Hepatocyte (in vitro differentiated cells): Measurements from ENCODE around the gene MIEN1. TPM values are rescaled to one million over a fixed set of nuclear protein-coding genes. Genes with fewer than 3 reads are reported as not detected.

Source experiments
- DNase-seq: peaks from one replicate; pipeline ENCODE4 v3.0.0-alpha.2; 2016; ENCODE audit warnings: low spot score
- H2AFZ ChIP-seq: fragments of 200-600 bp; sonication (generic); 2 replicates; pipeline ENCODE4 v1.6.0; 2016; ENCODE audit warnings: antibody characterized with exemption, mild to moderate bottlenecking
- H3K27ac ChIP-seq: fragments of 200-600 bp; sonication (generic); 2 replicates; pipeline ENCODE4 v1.5.1; 2016; ENCODE audit warnings: mild to moderate bottlenecking
- H3K27me3 ChIP-seq: fragments of 200-600 bp; sonication (generic); 2 replicates; pipeline ENCODE4 v1.6.1; 2016
- H3K36me3 ChIP-seq: fragments of 200-600 bp; sonication (generic); replicated peaks from 2 replicates; pipeline ENCODE4 v1.5.1; 2016; ENCODE audit warnings: low read depth; ENCODE audit not compliant: insufficient read depth
- H3K4me1 ChIP-seq: fragments of 200-600 bp; sonication (generic); 2 replicates; pipeline ENCODE4 v1.5.1; 2016; ENCODE audit warnings: mild to moderate bottlenecking, moderate library complexity; ENCODE audit not compliant: insufficient read depth
- H3K4me2 ChIP-seq: fragments of 200-600 bp; sonication (generic); 2 replicates; pipeline ENCODE4 v1.6.0; 2016
- H3K4me3 ChIP-seq: fragments of 200-600 bp; sonication (generic); 2 replicates; pipeline ENCODE4 v1.5.1; 2016; ENCODE audit warnings: mild to moderate bottlenecking
- H3K79me2 ChIP-seq: fragments of 200-600 bp; sonication (generic); 2 replicates; pipeline ENCODE4 v1.6.0; 2017; ENCODE audit warnings: mild to moderate bottlenecking
- H3K9me2 ChIP-seq: fragments of 200-600 bp; sonication (generic); replicated peaks from 2 replicates; pipeline ENCODE4 v1.6.0; 2017; ENCODE audit warnings: mild to moderate bottlenecking; ENCODE audit not compliant: insufficient read depth
- H3K9me3 ChIP-seq: fragments of 200-600 bp; sonication (generic); 2 replicates; pipeline ENCODE4 v1.5.1; 2016; ENCODE audit warnings: low read depth, mild to moderate bottlenecking
- H4K20me1 ChIP-seq: fragments of 200-600 bp; sonication (generic); 2 replicates; pipeline ENCODE4 v1.6.0; 2016; ENCODE audit warnings: mild to moderate bottlenecking; ENCODE audit not compliant: insufficient read depth, poor library complexity, severe bottlenecking
- CTCF ChIP-seq: fragments of 200-600 bp; sonication (generic); IDR thresholded peaks from 2 replicates; pipeline ENCODE4 v1.5.1; 2016; ENCODE audit warnings: antibody characterized with exemption, mild to moderate bottlenecking; ENCODE audit not compliant: poor library complexity
- EZH2 ChIP-seq: fragments of 200-600 bp; sonication (generic); IDR thresholded peaks from 2 replicates; pipeline ENCODE4 v1.6.1; 2016; ENCODE audit warnings: antibody characterized with exemption, mild to moderate bottlenecking, borderline replicate concordance
- EZH2phosphoT487 ChIP-seq: fragments of 200-600 bp; sonication (generic); IDR thresholded peaks from one replicate; pipeline ENCODE4 v1.6.1; 2018; ENCODE audit warnings: antibody characterized with exemption, mild to moderate bottlenecking, low read depth, moderate library complexity; ENCODE audit not compliant: unreplicated experiment, severe bottlenecking
- WGBS: methylation state at CpG from one replicate; pipeline ENCODE4 v1.1.6; 2016; ENCODE audit warnings: low lambda C conversion rate; ENCODE audit errors: missing lambda C conversion rate; 5-methylcytosine and 5-hydroxymethylcytosine counted together
- polyA plus RNA-seq: library from polyadenylated mRNA; unstranded; fragments of >200 nt; fragmentation: Nextera tagmentation; extraction: Ambion mirVana; gene quantifications from 2 replicates; pipeline ENCODE4 v1.2.1, GENCODE V29; 2016
- total RNA-seq: library from RNA; depleted of rRNA; stranded (reverse); fragments of >200 nt; gene quantifications from 2 replicates; pipeline ENCODE4 v1.2.3, GENCODE V29; 2014

MIEN1 gene
- total and polyA plus RNA-seq, 2 experiments from 2014 or later, result 37.2 to 129 TPM

GRCh38 chr17:39754958-39755553, 24.7 kb upstream of the MIEN1 start:
- peak; percentile 39 for DNase-seq
- no peaks in the 10 kb centered on the region for H3K27me3 ChIP-seq
- no peaks in the 10 kb centered on the region for H3K9me2 ChIP-seq
- H3K4me1 ChIP-seq, result peaks cover 6% of the 10 kb centered on the region
- H3K4me3 ChIP-seq, result peak overlapping the region; percentile 71
- H4K20me1 ChIP-seq, result no peaks in the 10 kb centered on the region
- 41% methylated on average over 14 of the region's 21 CpGs for WGBS
- H3K79me2 ChIP-seq, result no peaks in the 10 kb centered on the region
- H3K36me3 ChIP-seq, result no peaks in the 10 kb centered on the region
- peak overlapping the region; percentile 90 for H3K4me2 ChIP-seq
- TF ChIP-seq CTCF, result no peak
- TF ChIP-seq EZH2phosphoT487, result no peak
- no peak for TF ChIP-seq EZH2
- no peaks in the 10 kb centered on the region for H3K9me3 ChIP-seq
- peak overlapping the region; percentile 96 for H3K27ac ChIP-seq
- peak overlapping the region; percentile 93 for H2AFZ ChIP-seq

GRCh38 chr17:39754161-39754957, 24.0 kb upstream of the MIEN1 start:
- peak; percentile 95 for DNase-seq
- peak overlapping the region; percentile 95 for H2AFZ ChIP-seq
- TF ChIP-seq CTCF (peak; percentile 90), EZH2phosphoT487 (no peak)
- no peaks in the 10 kb centered on the region for H3K9me3 ChIP-seq
- H3K4me1 ChIP-seq, result peaks cover 6% of the 10 kb centered on the region
- H3K36me3 ChIP-seq, result no peaks in the 10 kb centered on the region
- peak overlapping the region; percentile 96 for H3K27ac ChIP-seq
- H3K27me3 ChIP-seq, result no peaks in the 10 kb centered on the region
- no peaks in the 10 kb centered on the region for H3K79me2 ChIP-seq
- under 1% methylated on average over 54 of the region's 91 CpGs for WGBS
- H3K4me2 ChIP-seq, result peak overlapping the region; percentile 90
- no peaks in the 10 kb centered on the region for H4K20me1 ChIP-seq
- H3K9me2 ChIP-seq, result no peaks in the 10 kb centered on the region
- H3K4me3 ChIP-seq, result peak overlapping the region; percentile 71

- 15% methylated on average over 47 of the region's 55 CpGs for WGBS
- H3K27me3 ChIP-seq, result no peaks in the 10 kb centered on the region
- H3K9me2 ChIP-seq, result no peaks in the 10 kb centered on the region
- peak; percentile 79 for DNase-seq
- peak overlapping the region; percentile 90 for H3K4me2 ChIP-seq
- H3K36me3 ChIP-seq, result no peaks in the 10 kb centered on the region
- no peaks in the 10 kb centered on the region for H3K9me3 ChIP-seq
- no peaks in the 10 kb centered on the region for H4K20me1 ChIP-seq
- no peak for TF ChIP-seq CTCF
- TF ChIP-seq EZH2phosphoT487, result no peak
- TF ChIP-seq EZH2, result no peak
- H3K4me1 ChIP-seq, result peaks cover 6% of the 10 kb centered on the region
- no peaks in the 10 kb centered on the region for H3K79me2 ChIP-seq
- peak overlapping the region; percentile 95 for H2AFZ ChIP-seq
- H3K4me3 ChIP-seq, result peak overlapping the region; percentile 32
- H3K27ac ChIP-seq, result peak overlapping the region; percentile 96
Measured at GRCh38 chr17:39753514-39754160, 23.3 kb upstream of the MIEN1 start.
